Measurements from ENCODE around the gene LRPAP1.
"Not testable (repeated sequence)": the region's sequence is repeated elsewhere in the genome, so short reads cannot be mapped to it uniquely, and the experiment has no call there.

The LRPAP1 gene

DNA sequence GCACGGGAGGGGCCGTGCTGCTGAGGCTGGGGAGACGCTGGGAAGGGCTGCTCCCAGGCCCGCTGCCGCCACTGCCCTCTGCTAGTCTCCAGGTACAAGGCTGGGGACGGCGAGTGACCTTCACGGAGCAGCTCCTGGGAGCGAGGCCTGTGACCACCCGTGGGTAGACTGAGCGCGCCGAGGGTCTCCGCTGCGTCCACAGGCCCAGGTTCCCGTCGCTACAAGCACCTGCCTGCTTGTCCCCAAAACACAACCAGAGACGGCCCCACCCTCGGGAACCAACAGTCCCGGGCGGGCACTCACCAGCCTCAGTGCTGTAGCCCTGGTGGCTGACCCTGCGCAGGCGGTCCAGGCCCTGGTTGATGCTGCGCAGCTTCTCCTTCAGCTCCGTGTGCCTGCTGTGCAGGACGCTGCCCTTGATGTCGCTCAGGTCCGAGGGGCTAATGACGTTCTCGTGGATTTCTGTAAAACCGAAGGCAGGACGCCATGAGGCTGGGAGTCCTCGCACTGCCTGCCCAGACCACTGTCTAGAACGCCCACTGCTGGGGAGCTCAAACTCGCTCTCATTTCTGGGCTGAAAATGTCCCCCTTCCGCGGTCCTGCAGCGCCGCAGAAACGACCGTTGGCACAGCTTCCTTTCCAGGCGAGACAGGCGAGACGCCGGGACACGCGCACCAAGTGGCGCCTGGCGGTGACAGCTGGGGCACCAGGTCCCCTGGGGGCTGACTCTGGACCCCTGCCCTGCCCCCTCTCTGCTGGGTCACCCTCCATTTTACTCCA is 14.3 kb downstream of the LRPAP1 start:
- DNase-seq: no peak

DNA sequence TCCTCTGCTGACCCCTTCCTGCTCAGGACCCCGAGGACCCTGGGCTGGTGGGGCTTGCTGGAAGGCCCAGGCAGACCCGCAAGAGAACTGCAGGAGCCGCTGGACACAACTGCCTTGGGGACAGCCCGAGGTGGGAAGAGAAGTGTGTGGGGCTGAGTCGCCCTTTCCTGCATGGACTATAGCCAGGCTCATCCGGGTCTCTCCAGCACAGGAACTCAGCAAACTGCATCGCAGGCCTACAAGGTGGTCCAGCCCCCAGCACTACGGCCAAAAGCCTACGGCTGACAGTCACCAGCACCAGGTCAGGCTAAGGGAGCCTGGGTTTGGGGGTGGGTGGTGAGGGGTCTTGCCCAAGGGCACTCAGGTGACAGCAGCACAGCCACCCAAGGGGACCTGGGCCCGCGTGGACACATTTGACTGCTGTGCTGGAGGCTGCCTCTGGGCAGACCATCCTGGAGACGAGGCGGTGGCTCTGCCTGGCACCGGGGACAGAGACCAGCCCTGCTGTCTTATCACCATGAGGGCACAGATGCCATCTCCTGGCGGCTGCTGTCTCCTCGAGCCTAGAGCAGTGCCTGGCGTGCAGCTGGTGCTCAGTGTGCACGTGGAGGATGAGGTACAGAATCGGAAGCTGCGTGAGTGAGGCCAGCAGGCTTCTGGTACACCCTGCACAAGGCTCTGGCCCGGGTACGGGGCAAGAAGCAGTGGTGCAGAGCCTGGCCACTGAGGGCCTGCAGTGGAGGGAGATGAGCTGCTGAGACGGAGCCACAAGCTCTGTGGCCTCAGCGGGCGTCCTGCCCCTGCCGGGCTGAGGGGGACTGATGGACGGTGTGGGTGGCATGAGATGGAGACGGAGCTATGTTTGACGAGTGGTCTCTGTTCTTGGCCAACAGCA is 15.1 kb downstream of the LRPAP1 start:
- no peak for DNase-seq

DNA sequence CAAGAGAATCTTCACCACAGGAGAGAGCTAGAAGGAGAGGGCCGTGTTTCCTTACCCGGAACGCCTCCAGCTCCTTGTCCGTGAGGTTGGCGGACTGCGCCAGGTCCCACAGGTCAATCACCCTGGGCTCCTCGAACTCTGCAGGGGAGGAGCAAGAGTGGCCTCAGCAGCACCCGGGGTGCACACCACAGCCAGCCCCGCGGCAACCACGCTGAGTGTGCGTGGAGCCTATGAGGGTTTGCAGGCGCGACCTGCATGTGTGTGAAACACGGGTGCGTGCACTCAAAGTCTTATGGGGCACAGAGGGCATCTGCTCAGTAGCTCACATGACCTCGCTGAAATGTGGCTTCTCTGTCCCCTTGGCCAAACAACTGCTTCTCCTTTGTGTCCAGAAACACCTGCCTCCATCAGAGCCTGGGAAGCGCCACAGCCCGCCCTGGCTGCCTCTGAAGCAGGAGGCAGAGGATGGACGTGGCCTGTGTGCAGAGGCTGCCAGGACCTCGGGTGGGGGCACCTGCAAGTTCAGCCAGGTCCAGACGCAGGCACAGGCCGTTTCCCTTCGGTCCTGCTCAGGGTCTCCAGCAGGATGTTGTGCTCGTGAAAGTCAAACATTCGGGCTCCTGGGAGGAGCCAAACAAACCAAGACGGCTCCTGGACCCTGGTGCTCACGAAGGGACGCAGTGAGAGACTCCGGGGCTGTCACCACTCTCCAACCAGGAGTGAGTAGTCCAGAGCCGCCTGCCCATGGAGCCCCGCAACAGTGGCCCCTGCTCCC is 16.0 kb downstream of the LRPAP1 start:
- DNase-seq: no peak

DNA sequence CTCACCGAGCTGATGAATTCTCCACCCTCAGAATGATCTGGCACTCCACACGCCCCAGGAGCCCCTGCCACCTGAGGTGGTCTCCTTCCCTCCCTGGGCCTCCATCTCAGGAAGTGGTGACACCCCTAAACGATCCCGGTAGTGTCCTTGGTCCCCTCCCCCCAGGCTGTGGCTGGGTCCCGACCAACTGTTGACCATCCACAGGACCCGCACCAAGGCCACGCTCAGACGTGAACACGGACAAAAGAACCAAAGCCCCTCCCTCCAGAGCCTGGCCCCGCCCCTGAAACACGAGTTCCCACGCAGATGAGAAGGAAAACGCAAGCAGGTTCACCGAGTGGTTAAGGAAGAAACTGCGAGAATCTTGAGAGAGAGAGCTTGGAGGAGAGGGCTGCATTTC is 16.6 kb downstream of the LRPAP1 start:
- DNase-seq: no peak

DNA sequence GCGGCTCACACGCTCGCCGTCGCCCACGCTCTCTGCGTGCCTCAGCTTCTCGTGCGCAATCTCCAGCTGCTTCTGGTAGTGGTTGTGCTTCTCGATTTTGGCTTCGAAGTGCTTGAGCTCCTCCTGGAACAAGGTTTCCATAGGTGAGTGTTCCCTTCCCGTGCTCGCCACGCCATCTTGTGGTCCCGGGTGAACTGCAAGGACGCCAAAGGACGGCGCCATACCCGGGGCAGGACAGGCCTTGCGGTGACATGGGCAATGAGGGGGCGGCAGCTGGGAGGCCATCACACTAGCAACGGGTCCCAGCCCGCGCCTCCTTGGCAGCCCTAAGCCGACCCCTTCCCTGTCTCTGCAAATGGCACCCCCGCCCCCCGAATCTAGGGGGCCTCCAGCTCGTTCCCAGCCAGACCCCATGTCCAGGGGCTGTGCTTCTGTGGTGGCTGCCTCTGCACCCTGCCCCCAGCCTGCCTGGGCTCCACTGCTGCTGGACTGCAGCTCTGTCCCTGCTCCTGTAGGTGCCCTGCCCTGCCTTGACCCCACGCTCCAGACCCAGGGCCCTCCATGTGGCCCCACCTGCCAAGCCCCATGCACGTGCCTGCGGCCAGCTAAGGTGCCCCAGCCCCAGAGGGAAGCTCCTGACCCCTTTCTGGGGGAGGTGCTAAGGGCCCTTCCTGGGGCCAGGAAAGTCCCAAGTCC is 17.3 kb downstream of the LRPAP1 start:
- DNase-seq: no peak

DNA sequence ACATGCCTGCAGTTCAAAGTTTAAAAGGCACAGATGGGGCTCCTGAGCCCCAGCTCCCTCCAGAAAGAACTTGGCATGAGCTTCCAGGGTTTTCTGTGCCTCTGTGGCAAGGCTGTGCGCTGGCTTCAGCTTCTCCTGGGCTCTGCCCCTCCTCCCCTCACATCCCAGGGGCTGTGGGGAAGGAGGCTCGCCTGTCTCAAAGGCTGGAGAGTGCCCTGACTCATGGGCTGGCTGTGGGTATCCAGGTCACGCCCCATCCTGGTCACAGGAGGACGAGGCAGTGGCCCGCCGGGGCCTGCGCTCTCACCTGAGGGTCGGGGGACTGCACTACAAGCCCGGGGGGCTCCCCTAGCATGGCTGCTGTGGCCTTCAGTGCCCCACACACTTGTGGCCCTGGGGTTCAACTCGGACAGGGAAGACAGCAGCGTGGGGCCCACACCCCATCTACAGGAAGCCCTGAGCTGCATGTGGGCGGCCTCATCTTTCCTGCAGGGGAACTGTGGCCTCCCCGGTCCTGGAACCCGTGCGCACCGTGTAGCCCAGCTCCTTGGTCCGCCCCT is 17.9 kb downstream of the LRPAP1 start:
- no peak for DNase-seq

DNA sequence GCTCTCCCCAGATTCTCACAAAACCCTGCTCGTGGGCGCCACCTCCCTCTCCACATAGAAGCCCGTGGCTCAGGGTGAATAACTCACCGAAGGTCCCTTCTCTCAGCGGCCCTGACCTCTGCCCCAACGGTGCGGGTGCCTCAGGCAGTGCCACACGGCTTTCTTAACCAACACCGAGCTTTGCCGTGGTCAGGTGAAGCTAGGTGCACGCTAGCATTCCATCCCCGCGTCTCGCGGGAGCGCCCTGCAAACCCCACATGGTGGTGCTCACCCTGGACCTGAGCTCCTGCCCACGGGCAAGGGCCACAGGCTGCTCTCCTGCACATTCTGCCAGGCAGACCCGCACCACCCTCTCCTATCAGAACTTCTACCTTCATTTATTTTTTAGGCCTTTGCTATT is 18.4 kb downstream of the LRPAP1 start:
- DNase-seq: no peak

DNA sequence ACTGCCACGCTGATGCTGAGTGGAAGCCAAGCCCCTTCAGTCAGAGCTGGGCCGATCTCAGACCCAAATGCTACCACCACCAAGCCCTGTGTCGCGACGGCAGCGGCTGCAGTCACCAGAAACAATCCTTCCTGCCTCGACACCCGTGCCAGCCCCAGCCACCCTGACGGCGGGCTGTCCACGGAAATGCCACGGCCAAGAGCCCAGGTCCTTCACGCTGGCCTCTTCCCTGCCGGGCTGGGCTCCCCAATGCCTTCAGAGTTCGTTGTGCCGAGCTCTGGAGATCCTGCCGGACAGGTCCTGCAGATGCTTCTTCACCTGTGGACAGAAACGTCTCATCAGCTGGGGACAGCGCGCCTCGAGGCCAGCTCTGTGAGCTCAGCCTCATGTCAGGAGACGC is 19.5 kb downstream of the LRPAP1 start:
- no peak for DNase-seq

DNA sequence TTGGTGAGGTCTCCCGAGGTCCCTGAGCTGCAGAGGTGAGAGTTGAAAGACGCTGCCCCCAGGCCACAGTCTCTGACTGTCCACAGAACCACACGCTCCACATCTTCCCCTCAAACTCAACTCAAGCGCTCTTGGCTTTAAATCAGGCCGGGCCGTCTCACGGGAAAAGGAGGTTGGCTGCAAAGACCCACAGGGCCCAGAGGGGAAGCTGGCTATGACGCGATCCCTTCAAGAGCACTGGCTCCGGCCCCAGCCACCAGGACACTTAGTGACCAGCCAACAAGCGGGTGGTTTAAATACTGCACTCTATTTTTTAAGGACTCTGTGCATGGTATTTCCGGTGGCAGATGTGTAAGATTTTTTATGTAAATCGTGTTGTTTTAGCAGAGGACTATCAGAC is 19.9 kb downstream of the LRPAP1 start:
- no peak for DNase-seq

DNA sequence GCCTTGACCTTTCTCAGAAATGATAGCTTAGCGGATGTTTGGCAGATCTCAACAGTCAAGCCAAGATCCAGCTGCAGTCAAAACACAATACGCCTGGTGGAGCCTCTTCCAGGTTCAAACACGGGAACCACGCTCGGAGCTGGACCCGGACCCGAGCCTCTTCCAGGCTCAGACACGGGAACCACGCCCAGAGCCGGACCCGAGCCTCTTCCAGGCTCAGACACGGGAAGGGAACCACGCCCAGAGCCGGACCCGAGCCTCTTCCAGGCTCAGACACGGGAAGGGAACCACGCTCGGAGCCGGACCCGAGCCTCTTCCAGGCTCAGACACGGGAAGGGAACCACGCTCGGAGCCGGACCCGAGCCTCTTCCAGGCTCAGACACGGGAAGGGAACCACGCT is 20.6 kb downstream of the LRPAP1 start:
- not testable (repeated sequence) for DNase-seq

DNA sequence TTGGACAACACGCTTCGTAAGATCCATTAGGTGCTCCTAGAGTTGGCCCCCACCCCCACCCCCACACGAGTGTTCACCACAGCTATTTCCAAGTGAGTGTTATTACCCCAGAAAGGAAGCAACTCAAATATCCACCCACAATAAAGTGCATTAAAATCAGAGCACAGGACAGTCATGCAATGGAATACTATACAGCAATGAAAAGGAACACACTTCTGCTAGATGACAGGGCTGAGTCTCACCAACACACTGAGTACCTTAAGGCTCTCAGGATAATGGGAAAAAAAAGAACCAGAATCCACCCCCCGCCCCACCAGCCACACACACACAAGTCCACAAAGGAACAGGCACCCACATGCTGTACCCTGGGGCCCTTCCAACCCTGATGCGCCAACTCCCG is 21.0 kb downstream of the LRPAP1 start:
- no peak for DNase-seq

DNA sequence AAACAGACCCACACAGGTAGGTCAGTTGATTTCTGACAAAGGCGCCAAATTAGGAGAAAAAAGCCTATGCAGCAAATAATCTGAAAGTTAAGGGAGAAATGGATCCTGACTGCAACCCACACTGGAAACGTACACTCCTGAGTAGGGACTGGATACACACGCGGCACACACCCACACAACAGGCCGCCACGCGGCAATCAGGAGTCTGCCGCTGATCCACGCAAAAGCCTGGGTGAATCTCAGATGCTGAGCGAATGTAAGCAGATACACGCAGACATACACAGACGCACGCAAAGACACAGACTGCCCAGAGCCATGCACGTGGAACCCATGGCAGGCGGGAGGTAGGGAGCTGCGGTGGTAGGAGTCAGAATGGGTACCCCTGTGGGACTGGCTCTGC is 21.7 kb downstream of the LRPAP1 start:
- no peak for DNase-seq

DNA sequence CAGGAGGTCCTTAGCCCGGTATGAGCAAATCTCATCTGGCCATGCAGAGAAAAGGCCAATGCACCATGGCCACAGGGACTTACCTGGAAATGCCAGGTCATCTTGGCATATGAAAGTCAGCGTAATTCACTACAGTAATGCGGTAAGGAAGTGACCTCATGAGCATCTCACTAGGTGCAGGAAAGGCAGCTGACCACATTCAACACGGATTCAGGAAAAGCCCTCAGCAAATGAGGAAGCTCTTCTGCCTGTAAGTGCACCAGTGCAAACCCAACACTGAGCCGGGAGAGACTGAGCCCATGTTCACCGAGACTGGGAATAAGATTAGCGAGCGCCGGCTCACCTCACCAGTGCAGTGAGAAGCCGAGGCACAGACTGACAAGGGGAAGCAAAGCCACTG is 23.7 kb downstream of the LRPAP1 start:
- DNase-seq: no peak

DNA sequence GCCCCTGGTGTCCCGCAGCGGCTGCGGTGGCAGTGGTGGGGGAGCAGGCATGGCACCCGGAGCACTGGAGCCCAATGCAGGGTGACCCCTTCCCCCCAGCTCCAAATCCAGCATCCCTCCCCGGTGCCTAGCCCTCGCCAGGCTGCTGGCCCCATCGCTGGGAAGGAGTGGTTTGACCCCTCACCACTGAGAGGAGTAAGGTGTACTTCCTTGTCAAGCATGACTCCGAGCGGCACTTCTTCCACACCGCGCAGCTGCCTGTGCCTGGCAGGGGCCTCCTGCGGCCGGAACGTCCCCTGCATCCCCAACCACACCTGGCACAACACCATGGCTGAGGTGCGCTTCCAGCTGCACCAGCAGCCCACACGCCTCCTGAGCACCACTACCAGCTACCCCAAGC is 27.0 kb downstream of the LRPAP1 start:
- no peak for DNase-seq

DNA sequence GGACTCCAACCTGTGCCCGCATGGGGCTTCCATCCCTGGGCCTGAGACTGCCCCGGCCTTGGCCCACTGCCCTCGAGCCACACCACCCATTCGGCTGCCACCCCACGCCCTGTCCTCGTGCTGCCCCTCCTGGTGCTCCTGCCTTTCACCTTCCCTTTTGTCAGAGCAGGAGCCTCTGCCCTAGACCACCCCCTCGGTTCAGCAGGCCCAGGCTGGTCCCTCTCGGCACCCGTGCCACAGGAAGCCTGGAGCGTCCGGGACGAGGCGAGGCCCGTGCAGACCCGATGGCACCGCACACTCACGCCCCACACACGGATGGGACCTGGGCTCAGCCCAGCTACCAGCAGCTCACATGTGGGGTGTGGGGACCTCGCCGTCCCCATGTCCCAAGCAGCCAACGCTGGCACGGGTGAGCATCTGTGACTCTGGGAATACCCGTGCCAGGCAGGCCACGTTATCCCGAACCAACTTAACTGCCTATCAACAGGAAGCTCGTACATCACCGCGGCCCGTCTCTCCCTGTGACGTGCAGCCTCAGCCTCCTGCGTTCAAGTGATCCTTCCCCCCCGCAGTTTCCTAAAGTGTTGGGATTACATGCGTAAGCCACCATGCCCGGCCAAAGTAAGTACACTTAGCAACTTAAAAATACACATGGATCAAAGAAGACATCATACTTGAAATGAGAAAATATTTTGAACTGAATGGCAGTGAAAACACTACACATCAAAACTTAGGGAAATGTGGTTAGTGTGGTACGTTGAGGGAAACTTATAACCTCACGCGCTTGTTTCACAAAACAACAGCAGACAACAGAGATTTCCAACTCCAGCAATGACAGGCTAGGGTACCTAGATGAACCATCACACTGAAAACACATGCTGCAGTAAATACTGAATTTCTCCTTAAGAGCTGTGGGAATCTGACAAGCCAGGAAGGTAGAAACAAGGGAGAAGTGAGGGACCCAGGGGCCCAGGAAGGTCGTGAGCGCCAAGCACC is 29.0 kb downstream of the LRPAP1 start:
- DNase-seq: no peak

DNA sequence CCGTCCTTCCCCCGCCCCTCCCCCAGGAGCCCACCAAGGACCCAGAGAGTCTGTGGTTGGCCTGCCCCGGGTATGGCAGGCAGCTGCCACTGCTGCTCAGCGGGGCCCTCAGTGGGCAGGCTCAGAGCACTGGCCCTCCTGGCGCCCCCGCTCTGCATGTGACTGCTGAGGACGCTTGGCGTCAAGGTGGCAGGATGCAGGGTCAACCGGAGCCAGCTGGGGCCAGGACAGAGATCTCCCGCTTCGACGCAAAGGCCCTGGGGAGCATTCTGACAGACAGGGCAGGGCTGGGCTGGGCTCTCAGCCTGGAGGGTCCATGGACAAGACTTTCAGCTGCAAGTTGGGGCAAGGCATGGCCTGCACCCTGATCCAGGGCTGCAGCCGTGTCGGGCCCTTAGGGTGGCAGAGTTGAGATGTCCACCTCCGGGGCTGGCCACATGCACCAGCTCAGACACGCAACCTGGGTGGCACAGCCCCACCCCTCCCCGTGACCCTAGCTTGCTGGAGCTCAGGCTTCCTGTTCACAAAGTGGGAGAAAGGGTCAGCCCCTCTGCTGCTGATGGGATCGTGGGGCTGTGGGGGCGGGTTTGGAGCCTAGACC is 30.3 kb downstream of the LRPAP1 start:
- DNase-seq: no peak

DNA sequence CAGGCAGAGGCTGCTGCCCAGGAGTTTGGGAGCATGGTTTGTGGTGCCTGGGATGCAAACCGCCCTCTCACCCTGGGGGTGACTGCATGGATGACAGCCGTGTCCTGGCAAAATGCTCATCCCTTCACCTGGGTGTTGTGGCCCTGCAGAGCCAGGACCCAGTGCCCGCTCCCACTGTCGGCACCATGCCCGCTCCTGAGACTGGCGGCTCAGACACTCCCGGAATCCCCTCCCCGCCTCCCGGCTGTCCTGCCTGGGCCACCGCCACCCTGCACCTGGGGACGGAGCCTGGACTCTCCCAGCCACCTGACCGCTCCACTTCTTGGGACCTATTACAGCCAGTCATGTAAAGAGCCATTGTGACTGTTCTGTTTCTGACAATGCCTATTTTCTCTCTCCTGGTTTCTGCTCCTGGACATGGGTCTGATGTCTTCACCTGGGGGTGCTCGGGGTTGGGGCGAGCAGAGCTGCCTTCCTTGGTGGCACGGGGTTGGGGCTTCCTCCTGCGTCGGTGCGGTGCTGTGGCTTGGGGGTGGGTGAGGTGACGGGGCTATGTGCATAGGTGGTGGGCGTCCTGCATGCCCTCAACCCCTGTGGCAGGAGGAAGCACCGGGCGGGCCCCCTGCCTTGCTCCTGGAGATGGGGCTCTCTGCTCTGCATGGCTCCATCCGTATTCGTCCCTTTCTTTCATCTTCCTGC is 30.9 kb downstream of the LRPAP1 start:
- DNase-seq: no peak

DNA sequence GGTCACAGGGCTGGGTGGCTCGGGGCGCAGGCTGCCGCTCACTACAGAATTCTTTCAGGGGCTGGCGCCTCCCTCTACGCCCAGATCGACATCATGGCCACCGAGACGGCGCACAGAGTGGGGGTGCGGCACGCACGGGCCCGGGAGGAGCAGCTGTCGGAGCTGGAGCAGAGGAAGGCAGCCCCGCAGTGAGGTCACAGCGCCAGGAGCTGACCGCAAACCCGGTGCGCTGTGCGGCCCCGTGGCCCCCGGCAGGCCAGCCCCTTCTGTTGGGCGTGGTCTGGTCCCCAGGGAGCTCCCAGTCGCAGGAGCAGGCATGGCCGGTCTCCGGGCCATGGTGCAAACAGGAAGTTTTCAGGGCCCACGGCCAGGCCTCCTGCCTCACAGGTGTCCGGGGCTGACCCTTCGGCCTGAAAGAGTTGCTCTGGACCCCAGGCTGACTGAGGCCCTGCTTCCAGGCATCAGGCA is 31.6 kb downstream of the LRPAP1 start:
- no peak for DNase-seq

DNA sequence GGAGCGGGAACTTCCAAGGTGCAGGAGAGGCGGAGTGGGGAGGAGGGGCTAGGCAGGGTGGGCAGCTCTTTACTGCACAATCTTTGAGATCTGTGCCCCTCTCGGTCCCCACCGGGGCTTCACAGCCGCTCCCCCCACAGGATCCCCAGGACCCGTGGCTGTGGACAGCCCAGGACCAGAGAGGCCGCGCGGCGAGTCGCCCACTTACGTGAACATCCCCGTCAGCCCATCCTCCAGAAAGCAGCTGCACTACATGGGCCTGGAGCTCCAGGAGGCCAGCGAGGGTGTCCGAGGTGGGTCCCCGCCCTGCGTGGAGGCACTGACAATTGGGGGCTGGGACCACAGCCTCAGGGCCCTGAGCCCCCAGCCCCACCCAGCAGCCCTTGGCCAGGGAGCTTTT is 32.1 kb downstream of the LRPAP1 start:
- DNase-seq: no peak

DNA sequence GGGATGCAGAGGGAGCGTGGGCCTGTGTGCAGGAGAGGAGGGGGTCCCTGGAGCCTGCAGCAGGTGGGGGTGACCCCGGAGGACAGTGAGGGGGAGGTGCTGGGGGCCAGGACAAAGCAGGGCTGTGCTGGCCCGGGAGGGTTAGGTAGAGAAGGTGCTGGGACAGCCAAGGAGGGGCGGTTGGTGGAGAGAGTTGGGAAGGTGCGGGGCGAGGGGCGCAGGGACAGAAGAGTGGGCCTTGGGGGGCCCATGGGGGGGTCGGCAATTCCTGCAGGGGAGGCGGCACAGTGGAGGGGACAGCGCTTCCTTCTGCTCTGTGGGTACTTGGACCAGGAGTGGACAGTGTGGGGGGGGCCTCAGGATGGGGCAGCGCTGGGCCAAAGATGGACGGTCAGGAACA is 32.5 kb downstream of the LRPAP1 start:
- DNase-seq: no peak

All from NCI-H1436 (cell line).